GM21447 (cell line): ENCODE measurements around the gene PCDH9.
A peak's percentile ranks its signal among the peaks of the same experiment; 100 is the strongest.

ENCODE experiments used
- ATAC-seq: cut with Tn5 transposase; IDR thresholded peaks from one replicate; pipeline ENCODE4 v1.9.1; 2021; ENCODE audit not compliant: unreplicated experiment

PCDH9 gene

GRCh38 chr13:67225252-67226159, 4.6 kb downstream of the PCDH9 start:
- no peak for ATAC-seq

GRCh38 chr13:67224148-67224846, 5.8 kb downstream of the PCDH9 start:
- ATAC-seq, result peak; percentile 71

- no peak for ATAC-seq
Measured at GRCh38 chr13:67223742-67224141, 6.4 kb downstream of the PCDH9 start.

- ATAC-seq, result no peak
Measured at GRCh38 chr13:67223024-67223423, 7.1 kb downstream of the PCDH9 start.

GRCh38 chr13:67221630-67222226, 8.4 kb downstream of the PCDH9 start:
- ATAC-seq, result no peak

- no peak for ATAC-seq
Measured at GRCh38 chr13:67219113-67219512, 11.0 kb downstream of the PCDH9 start.

GRCh38 chr13:67217880-67218279, 12.3 kb downstream of the PCDH9 start:
- ATAC-seq, result no peak

- no peak for ATAC-seq
Measured at GRCh38 chr13:67216864-67217263, 13.3 kb downstream of the PCDH9 start.

- no peak for ATAC-seq
Measured at GRCh38 chr13:67210208-67210607, 19.9 kb downstream of the PCDH9 start.

- ATAC-seq, result no peak
Measured at GRCh38 chr13:67208552-67208951, 21.6 kb downstream of the PCDH9 start.

- no peak for ATAC-seq
Measured at GRCh38 chr13:67204764-67205163, 25.4 kb downstream of the PCDH9 start.

- ATAC-seq, result no peak
Measured at GRCh38 chr13:67200605-67201004, 29.5 kb downstream of the PCDH9 start.

- ATAC-seq, result no peak
Measured at GRCh38 chr13:67200183-67200582, 30.0 kb downstream of the PCDH9 start.

- no peak for ATAC-seq
Measured at GRCh38 chr13:67197704-67198103, 32.4 kb downstream of the PCDH9 start.

- ATAC-seq, result no peak
Measured at GRCh38 chr13:67193979-67194378, 36.2 kb downstream of the PCDH9 start.

- ATAC-seq, result no peak
Measured at GRCh38 chr13:67192751-67193150, 37.4 kb downstream of the PCDH9 start.

GRCh38 chr13:67186995-67187569, 43.1 kb downstream of the PCDH9 start:
- ATAC-seq, result no peak

GRCh38 chr13:67184247-67184646, 45.9 kb downstream of the PCDH9 start:
- no peak for ATAC-seq

GRCh38 chr13:67183151-67183550, 47.0 kb downstream of the PCDH9 start:
- ATAC-seq, result no peak

- ATAC-seq, result no peak
Measured at GRCh38 chr13:67175836-67176459, 54.2 kb downstream of the PCDH9 start.

GRCh38 chr13:67168384-67168783, 61.8 kb downstream of the PCDH9 start:
- ATAC-seq, result no peak
